ENCODE measurements around the gene MYO5B. TPM values are rescaled to one million over a fixed set of nuclear protein-coding genes. Genes with fewer than 3 reads are reported as not detected.
"Not testable (repeated sequence)": the region's sequence is repeated elsewhere in the genome, so short reads cannot be mapped to it uniquely, and the experiment has no call there.

The MYO5B gene
- total RNA-seq, 1 experiment from 2014 or later = 12.4 TPM

GRCh38 chr18:49833814-49834213 is 361.1 kb downstream of the MYO5B start:
- no peak for DNase-seq (ENCODE audit: low spot score)

- DNase-seq (ENCODE audit: low spot score) = no peak
These were observed 362.7 kb downstream of the MYO5B start for GRCh38 chr18:49832221-49832647.

- no peak for DNase-seq (ENCODE audit: low spot score)
These were observed 367.0 kb downstream of the MYO5B start for GRCh38 chr18:49827996-49828395.

- no peak for DNase-seq (ENCODE audit: low spot score)
These were observed 374.9 kb downstream of the MYO5B start for GRCh38 chr18:49819823-49820671.

- DNase-seq (ENCODE audit: low spot score) = no peak
These were observed 375.8 kb downstream of the MYO5B start for GRCh38 chr18:49819071-49819662.

- no peak for DNase-seq (ENCODE audit: low spot score)
These were observed 377.0 kb downstream of the MYO5B start for GRCh38 chr18:49817947-49818346.

GRCh38 chr18:49815927-49816326 is 379.0 kb downstream of the MYO5B start:
- no peak for DNase-seq (ENCODE audit: low spot score)

- DNase-seq (ENCODE audit: low spot score) = peak; percentile 21
These were observed 380.8 kb downstream of the MYO5B start for GRCh38 chr18:49814147-49814499.

- peak; percentile 67 for DNase-seq (ENCODE audit: low spot score)
These were observed 381.4 kb downstream of the MYO5B start, which contains the start of gene ACAA2 for GRCh38 chr18:49813319-49814146. TSS of gene ACAA2 (minus strand) at chr18:49813533. CDS start at chr18:49813484, 49 bp downstream.

- DNase-seq (ENCODE audit: low spot score) = peak; percentile 11
These were observed 382.0 kb downstream of the MYO5B start for GRCh38 chr18:49813069-49813318.

- DNase-seq (ENCODE audit: low spot score) = no peak
These were observed 382.5 kb downstream of the MYO5B start for GRCh38 chr18:49812286-49813068.

- DNase-seq (ENCODE audit: low spot score) = no peak
These were observed 383.6 kb downstream of the MYO5B start for GRCh38 chr18:49811151-49811938.

GRCh38 chr18:49808553-49809191 is 386.3 kb downstream of the MYO5B start:
- not testable (repeated sequence) for DNase-seq (ENCODE audit: low spot score)

- DNase-seq (ENCODE audit: low spot score) = no peak
These were observed 390.9 kb downstream of the MYO5B start for GRCh38 chr18:49804096-49804495.

- no peak for DNase-seq (ENCODE audit: low spot score)
These were observed 392.3 kb downstream of the MYO5B start for GRCh38 chr18:49802623-49803022.

- not testable (repeated sequence) for DNase-seq (ENCODE audit: low spot score)
These were observed 394.5 kb downstream of the MYO5B start for GRCh38 chr18:49800491-49800890.

GRCh38 chr18:49799806-49800205 is 395.1 kb downstream of the MYO5B start:
- DNase-seq (ENCODE audit: low spot score) = not testable (repeated sequence)

GRCh38 chr18:49798001-49798400 is 396.9 kb downstream of the MYO5B start:
- no peak for DNase-seq (ENCODE audit: low spot score)

- DNase-seq (ENCODE audit: low spot score) = no peak
These were observed 399.1 kb downstream of the MYO5B start for GRCh38 chr18:49795612-49796552.
